Endothelial cell of umbilical vein (primary cell): ENCODE measurements around the gene DIAPH2.

Experiments
- EZH2 ChIP-seq: IDR thresholded peaks from 2 replicates; pipeline ENCODE4 v1.6.1; 2012; ENCODE audit warnings: borderline replicate concordance, low read depth, mild to moderate bottlenecking, moderate library complexity, low read length, inconsistent platforms; ENCODE audit not compliant: severe bottlenecking
- JUN ChIP-seq: IDR thresholded peaks from 2 replicates; pipeline ENCODE4 v1.6.1; 2011; ENCODE audit warnings: borderline replicate concordance, low read depth; ENCODE audit not compliant: insufficient read length, insufficient read depth
- MAX ChIP-seq: IDR thresholded peaks from 2 replicates; pipeline ENCODE4 v1.6.1; 2011; ENCODE audit not compliant: insufficient read depth, insufficient read length
- MYC ChIP-seq: IDR thresholded peaks from one replicate; pipeline ENCODE4 v1.6.1; 2011; ENCODE audit warnings: mild to moderate bottlenecking, low read depth, low read length
- POLR2A ChIP-seq: IDR thresholded peaks from 2 replicates; pipeline ENCODE4 v1.6.1; 2012; ENCODE audit warnings: low read depth, mild to moderate bottlenecking, control low read depth, low read length
- POLR2AphosphoS5 ChIP-seq: IDR thresholded peaks from 2 replicates; pipeline ENCODE4 v1.6.1; 2012; ENCODE audit warnings: low read depth, mild to moderate bottlenecking, control low read depth, low read length, moderate library complexity; ENCODE audit not compliant: insufficient read depth
- TF ChIP-seq, protein P1 (sequence below), 2 donors: IDR thresholded peaks; 1 replicate in 1 of 2; 2 replicates in 1 of 2; pipeline ENCODE4 v1.5.1; 2011; ENCODE audit warnings: low read length in 2 of 2, mild to moderate bottlenecking in 2 of 2, moderate library complexity in 2 of 2, control low read depth in 1 of 2, inconsistent platforms in 1 of 2, low read depth in 1 of 2; ENCODE audit not compliant: insufficient read depth in 1 of 2; ENCODE audit errors: extremely low read depth in 1 of 2

DNA sequence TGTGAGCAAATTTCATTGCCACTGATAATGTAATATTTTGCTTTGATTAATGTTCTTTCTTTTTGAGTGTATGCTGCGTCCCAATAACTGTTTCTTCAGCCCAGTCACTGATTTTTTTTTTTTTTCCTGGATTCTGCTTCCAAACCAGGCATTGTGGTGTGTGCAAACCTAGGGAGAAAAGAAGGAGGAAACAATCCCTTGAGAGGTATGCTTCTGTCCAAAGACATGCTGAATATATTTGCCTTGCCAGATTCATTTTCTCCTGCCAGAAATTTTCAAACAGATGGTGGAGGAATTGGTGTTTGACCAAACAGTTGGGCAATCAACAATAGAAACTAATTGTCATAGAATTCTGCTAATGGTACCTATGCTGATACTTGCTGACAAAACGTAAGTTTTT lies 952.6 kb downstream of the DIAPH2 start:
- TF ChIP-seq POLR2A (no peak), MYC (no peak), POLR2AphosphoS5 (no peak), JUN (no peak), MAX (no peak), EZH2 (no peak)
- TF ChIP-seq, protein P1, sequence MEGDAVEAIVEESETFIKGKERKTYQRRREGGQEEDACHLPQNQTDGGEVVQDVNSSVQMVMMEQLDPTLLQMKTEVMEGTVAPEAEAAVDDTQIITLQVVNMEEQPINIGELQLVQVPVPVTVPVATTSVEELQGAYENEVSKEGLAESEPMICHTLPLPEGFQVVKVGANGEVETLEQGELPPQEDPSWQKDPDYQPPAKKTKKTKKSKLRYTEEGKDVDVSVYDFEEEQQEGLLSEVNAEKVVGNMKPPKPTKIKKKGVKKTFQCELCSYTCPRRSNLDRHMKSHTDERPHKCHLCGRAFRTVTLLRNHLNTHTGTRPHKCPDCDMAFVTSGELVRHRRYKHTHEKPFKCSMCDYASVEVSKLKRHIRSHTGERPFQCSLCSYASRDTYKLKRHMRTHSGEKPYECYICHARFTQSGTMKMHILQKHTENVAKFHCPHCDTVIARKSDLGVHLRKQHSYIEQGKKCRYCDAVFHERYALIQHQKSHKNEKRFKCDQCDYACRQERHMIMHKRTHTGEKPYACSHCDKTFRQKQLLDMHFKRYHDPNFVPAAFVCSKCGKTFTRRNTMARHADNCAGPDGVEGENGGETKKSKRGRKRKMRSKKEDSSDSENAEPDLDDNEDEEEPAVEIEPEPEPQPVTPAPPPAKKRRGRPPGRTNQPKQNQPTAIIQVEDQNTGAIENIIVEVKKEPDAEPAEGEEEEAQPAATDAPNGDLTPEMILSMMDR (IDR thresholded peaks at IDR 0.05; ENCODE audit: extremely low read depth in 1 of 2, insufficient read depth in 1 of 2, low read depth in 1 of 2, low read length in 2 of 2): no peak
